IPS-20b (cell line): ENCODE results near the gene SLC16A11.
"Not testable (repeated sequence)": the region's sequence is repeated elsewhere in the genome, so short reads cannot be mapped to it uniquely, and the experiment has no call there.

Source experiments
- H3K27ac ChIP-seq: one replicate; pipeline ENCODE4 v1.5.1; 2013; ENCODE audit warnings: low read length
- H3K27me3 ChIP-seq: 2 replicates; pipeline ENCODE4 v1.6.1; 2013; ENCODE audit warnings: mild to moderate bottlenecking, low read length, inconsistent platforms; ENCODE audit not compliant: insufficient read depth
- H3K36me3 ChIP-seq: 2 replicates; pipeline ENCODE4 v1.6.1; 2013; ENCODE audit warnings: low read depth, mild to moderate bottlenecking, inconsistent platforms, low read length, moderate library complexity; ENCODE audit not compliant: insufficient read depth
- H3K4me1 ChIP-seq: 2 replicates; pipeline ENCODE4 v1.6.1; 2013; ENCODE audit warnings: mild to moderate bottlenecking, control low read depth, inconsistent platforms, low read length, moderate library complexity; ENCODE audit not compliant: insufficient read depth
- H3K4me3 ChIP-seq: 2 replicates; pipeline ENCODE4 v1.5.1; 2013; ENCODE audit warnings: mild to moderate bottlenecking, low read length, inconsistent platforms
- H3K9ac ChIP-seq: 2 replicates; pipeline ENCODE4 v1.6.1; 2013; ENCODE audit warnings: low read depth, mild to moderate bottlenecking, inconsistent platforms, low read length, moderate library complexity
- H3K9me3 ChIP-seq: 2 replicates; pipeline ENCODE4 v1.6.1; 2013; ENCODE audit warnings: mild to moderate bottlenecking, low read depth, low read length, inconsistent platforms; ENCODE audit not compliant: insufficient read depth

The SLC16A11 gene

DNA sequence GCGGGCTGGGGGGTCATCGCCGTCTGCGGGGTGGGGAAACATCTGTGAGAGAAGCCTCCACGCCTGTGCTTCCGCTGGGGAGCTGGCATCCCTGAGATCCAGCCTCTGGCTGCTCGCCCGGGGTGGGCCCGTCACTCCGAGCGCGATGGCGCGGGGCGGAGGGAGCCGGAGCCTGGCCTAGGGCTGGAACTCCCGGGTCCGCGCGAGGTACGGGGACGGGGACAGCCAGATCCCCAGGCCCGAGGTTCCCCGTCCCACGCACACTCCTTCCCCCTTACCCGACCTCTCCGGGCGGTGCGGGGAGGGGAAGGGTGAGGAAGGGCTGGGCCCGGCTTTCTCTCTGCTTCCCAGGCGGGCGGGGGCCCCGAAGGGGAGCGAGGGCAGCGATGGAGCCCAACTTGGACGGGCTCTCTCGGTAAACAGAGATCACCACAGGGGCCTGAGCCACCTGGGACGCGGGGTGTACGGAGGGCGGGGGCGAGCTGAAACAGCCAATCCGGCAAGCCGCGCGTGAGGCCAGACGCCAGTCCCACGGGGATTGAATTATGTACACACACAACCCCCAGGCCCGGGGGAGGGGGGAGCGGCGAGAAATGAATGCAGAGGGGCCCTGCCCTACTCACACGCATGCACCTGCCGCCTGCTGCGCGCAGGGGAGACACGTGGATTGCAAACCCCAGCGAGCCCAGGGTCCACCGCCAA is at the start of gene SLC16A11:
SLC16A11 (minus strand) TSS at position 596 of the 702 bp plus-strand sequence; CDS start at position 17, 579 bp downstream.
- Histone ChIP-seq H3K27me3 (peaks cover 59% of the 10 kb centered on the region), H3K27ac (no peak within 1 kb of the TSS), H3K36me3 (no peaks in the 10 kb centered on the region), H3K4me1 (peaks cover 9% of the 10 kb centered on the region; the same call in 1 of the 2 replicates), H3K9me3 (no peaks in the 10 kb centered on the region), H3K9ac (no peak within 1 kb of the TSS), H3K4me3 (peak within 1 kb of the TSS; percentile 67)

DNA sequence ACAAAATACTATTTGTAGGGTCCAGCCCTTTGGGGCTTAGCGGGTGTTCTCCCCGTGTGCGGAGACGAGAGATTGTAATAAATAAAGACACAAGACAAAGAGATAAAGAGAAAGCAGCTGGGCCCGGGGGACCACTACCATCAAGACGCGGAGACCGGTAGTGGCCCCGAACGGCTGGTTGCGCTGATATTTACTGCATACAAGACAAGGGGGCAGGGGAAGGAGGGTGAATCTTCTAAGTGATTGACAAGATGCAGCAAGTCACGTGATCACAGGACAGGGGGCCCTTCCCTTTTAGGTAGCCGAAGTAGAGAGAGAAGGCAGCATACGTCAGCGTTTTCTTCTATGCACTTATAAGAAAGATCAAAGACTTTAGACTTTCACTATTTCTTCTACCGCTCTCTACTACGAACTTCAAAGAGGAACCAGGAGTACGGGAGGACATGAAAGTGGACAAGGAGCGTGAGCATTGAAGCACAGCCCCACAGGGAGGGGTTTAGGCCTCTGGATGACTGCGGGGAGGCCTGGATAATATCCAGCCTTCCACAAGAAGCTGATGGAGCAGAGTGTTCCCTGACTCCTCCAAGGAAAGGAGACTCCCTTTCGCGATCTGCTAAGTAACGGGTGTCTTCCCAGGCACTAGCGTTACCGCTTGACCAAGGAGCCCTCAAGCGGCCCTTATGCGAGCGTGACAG is 47.6 kb upstream of the SLC16A11 start:
- not testable (repeated sequence) for H3K27me3 ChIP-seq

GRCh38 chr17:7089570-7089969 is 45.7 kb upstream of the SLC16A11 start:
- not testable (repeated sequence) for H3K9me3 ChIP-seq, H3K4me1 ChIP-seq, H3K27me3 ChIP-seq, H3K4me3 ChIP-seq, H3K9ac ChIP-seq, H3K36me3 ChIP-seq, H3K27ac ChIP-seq

More for the DNA sequence above, 47.6 kb upstream of the SLC16A11 start:
- H3K9me3 ChIP-seq, H3K36me3 ChIP-seq, H3K4me3 ChIP-seq, H3K9ac ChIP-seq, H3K4me1 ChIP-seq, H3K27ac ChIP-seq: not testable (repeated sequence)

DNA sequence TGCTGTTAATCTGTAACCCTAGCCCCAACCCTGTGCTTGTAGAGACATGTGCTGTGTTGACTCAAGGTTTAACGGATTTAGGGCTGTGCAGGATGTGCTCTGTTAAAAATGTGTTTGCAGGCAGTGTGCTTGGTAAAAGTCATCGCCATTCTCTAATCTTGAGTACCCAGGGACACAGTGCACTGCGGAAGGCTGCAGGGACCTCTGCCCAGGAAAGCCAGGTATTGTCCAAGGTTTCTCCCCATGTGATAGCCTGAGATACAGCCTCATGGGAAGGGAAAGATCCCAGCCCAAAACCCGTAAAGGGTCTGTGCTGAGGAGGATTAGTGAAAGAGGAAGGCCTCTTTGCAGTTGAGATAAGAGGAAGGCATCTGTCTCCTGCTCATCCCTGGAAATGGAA is 44.5 kb upstream of the SLC16A11 start:
- H3K27ac ChIP-seq, H3K9me3 ChIP-seq, H3K36me3 ChIP-seq, H3K27me3 ChIP-seq, H3K4me1 ChIP-seq, H3K4me3 ChIP-seq, H3K9ac ChIP-seq: not testable (repeated sequence)

DNA sequence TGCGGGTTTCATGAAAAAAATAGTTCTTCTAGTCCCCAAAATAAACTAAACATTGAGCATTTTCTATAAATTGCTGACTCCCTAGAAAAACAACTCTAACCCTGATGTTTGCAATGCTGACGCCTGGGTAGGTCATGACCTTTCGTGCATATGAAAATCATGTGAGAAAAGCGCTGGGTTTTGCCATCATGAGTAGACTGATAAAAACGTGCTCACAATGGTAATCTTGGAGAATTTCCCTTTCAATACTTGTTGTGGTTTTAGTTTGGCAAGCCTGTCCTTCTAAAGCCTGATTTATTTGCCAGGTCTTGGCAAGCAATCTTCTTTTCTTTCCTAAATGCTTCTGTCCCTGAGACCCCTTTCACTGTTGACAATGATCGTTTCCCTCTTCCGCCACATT is 40.2 kb upstream of the SLC16A11 start:
- Histone ChIP-seq H3K27ac (no peak overlapping the region), H3K36me3 (no peaks in the 10 kb centered on the region), H3K9me3 (no peaks in the 10 kb centered on the region), H3K9ac (no peak overlapping the region), H3K27me3 (no peaks in the 10 kb centered on the region), H3K4me1 (no peaks in the 10 kb centered on the region), H3K4me3 (no peak overlapping the region)

- Histone ChIP-seq H3K27me3 (no peaks in the 10 kb centered on the region), H3K27ac (no peak overlapping the region), H3K4me1 (no peaks in the 10 kb centered on the region), H3K9ac (no peak overlapping the region), H3K9me3 (no peaks in the 10 kb centered on the region), H3K36me3 (no peaks in the 10 kb centered on the region), H3K4me3 (no peak overlapping the region)
Measured at GRCh38 chr17:7083592-7083991, 39.7 kb upstream of the SLC16A11 start.

GRCh38 chr17:7081341-7082062 is 37.6 kb upstream of the SLC16A11 start:
- Histone ChIP-seq H3K4me3 (no peak overlapping the region), H3K4me1 (no peaks in the 10 kb centered on the region), H3K9ac (no peak overlapping the region), H3K36me3 (no peaks in the 10 kb centered on the region), H3K27me3 (no peaks in the 10 kb centered on the region), H3K27ac (no peak overlapping the region), H3K9me3 (no peaks in the 10 kb centered on the region)

DNA sequence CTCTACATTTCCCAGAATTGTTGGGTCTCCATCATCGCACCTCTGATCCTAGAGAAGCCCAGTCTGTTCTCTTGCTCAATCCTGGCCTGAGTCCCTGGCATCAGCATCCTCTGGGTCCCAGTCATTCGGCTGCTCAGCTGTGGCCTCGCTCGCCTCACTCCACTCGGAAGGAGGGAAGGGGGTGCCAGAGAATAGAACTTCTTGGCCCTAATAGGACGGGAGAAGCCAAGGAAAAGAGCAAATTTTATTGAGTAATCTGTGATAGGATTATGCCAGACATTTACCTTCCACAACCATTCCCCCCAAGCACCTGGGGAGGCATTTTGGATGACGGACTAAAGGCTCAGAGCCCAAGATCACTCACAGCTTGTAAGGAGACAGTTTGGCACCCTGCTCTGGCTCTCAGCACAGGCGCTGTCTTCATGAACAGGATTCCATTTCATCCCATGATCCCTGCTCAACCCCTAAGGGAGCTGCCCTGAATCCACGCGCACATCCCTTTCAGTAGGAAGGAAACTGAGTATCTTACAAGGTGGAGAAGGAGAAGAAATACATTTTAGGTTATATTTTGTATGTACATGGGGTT is 36.7 kb upstream of the SLC16A11 start:
- Histone ChIP-seq H3K4me1 (no peaks in the 10 kb centered on the region), H3K9me3 (no peaks in the 10 kb centered on the region), H3K36me3 (no peaks in the 10 kb centered on the region), H3K27ac (no peak overlapping the region), H3K9ac (no peak overlapping the region), H3K27me3 (no peaks in the 10 kb centered on the region), H3K4me3 (no peak overlapping the region)

DNA sequence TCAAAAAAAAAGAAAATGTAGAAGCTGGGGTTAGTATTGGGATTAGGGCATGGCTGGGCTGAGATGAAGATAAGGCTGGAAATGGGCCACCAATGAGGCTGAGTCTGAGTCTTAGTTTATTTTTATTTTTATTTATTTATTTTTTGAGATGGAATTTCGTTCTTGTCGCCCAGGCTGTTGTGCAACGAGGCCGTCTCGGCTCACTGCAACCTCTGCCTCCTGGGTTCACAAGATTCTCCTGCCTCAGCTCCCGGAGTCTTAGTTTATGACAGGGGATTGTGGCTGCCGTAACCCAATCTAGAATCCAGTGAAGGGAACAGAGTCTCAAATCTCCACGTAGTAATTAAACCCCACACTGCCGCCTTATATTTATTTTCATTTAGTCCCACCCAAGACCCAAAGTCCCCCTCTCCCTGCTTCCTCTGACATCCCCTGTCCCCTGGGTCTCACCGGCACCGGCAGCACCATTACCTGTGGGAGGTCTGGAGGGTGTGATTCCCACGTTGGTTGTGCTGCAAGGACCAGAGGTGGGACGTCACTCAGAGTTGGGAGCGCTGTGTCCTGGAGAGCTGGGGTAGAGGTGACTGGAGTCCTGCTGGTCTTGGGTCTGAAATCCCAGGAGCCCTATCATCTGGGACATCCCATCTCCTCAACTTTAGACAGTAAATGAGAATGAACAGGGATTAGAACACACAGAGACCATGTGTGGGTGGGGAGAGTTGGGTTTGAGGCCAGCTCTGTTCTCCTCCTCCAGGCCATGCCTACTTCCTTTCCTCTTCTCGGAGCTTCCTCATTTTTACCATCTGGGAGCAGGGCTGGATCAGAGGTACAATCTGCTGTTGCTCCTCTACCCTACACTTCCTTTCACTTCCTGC is 35.9 kb upstream of the SLC16A11 start, which contains the start of gene CLEC10A:
CLEC10A (minus strand) TSS at position 671 of the 875 bp plus-strand sequence. CDS start 1,439 bp downstream, outside the sequence.
- Histone ChIP-seq H3K27ac (no peak within 1 kb of the TSS), H3K36me3 (no peaks in the 10 kb centered on the region), H3K4me3 (no peak within 1 kb of the TSS), H3K27me3 (no peaks in the 10 kb centered on the region), H3K4me1 (no peaks in the 10 kb centered on the region), H3K9me3 (no peaks in the 10 kb centered on the region), H3K9ac (no peak within 1 kb of the TSS)

GRCh38 chr17:7078711-7079110 is 34.8 kb upstream of the SLC16A11 start:
- Histone ChIP-seq H3K27me3 (no peaks in the 10 kb centered on the region), H3K36me3 (no peaks in the 10 kb centered on the region), H3K27ac (no peak overlapping the region), H3K9me3 (no peaks in the 10 kb centered on the region), H3K4me3 (no peak overlapping the region), H3K9ac (no peak overlapping the region), H3K4me1 (no peaks in the 10 kb centered on the region)
